Activated naive CD4-positive, alpha-beta T cell treated with anti-CD3 and anti-CD28 coated beads, Interleukin-2, amount 50 U/mL, for 16 hours (primary cell): Measurements from ENCODE around the gene NOTCH1.
"Not testable (repeated sequence)": the region's sequence is repeated elsewhere in the genome, so short reads cannot be mapped to it uniquely, and the experiment has no call there.

ENCODE experiments used
- DNase-seq: peaks from one replicate; pipeline ENCODE4 v3.0.0-alpha.2; 2020

The NOTCH1 gene

GRCh38 chr9:136564379-136564988 is 18.6 kb upstream of the NOTCH1 start:
- no peak for DNase-seq

- DNase-seq, result no peak
These were observed 17.9 kb upstream of the NOTCH1 start for GRCh38 chr9:136563646-136564325.

- no peak for DNase-seq
These were observed 17.1 kb upstream of the NOTCH1 start for GRCh38 chr9:136562746-136563495.

- no peak for DNase-seq
These were observed 15.9 kb upstream of the NOTCH1 start for GRCh38 chr9:136561779-136562178.

GRCh38 chr9:136560586-136560985 is 14.7 kb upstream of the NOTCH1 start:
- no peak for DNase-seq

GRCh38 chr9:136559371-136559770 is 13.5 kb upstream of the NOTCH1 start:
- DNase-seq, result not testable (repeated sequence)

GRCh38 chr9:136558846-136559245 is 13.0 kb upstream of the NOTCH1 start:
- DNase-seq, result not testable (repeated sequence)

GRCh38 chr9:136558373-136558772 is 12.5 kb upstream of the NOTCH1 start:
- no peak for DNase-seq

GRCh38 chr9:136557036-136557435 is 11.2 kb upstream of the NOTCH1 start:
- DNase-seq, result no peak

- DNase-seq, result no peak
These were observed 10.3 kb upstream of the NOTCH1 start for GRCh38 chr9:136556166-136556565.

- DNase-seq, result no peak
These were observed 9.0 kb upstream of the NOTCH1 start for GRCh38 chr9:136554870-136555269.

GRCh38 chr9:136553581-136553980 is 7.7 kb upstream of the NOTCH1 start:
- DNase-seq, result no peak

GRCh38 chr9:136552117-136552703 is 6.4 kb upstream of the NOTCH1 start:
- DNase-seq, result no peak

- no peak for DNase-seq
These were observed 5.7 kb upstream of the NOTCH1 start for GRCh38 chr9:136551401-136552116.

GRCh38 chr9:136550439-136551289 is 4.8 kb upstream of the NOTCH1 start:
- no peak for DNase-seq

- DNase-seq, result no peak
These were observed 3.4 kb upstream of the NOTCH1 start for GRCh38 chr9:136549010-136549980.

GRCh38 chr9:136547508-136548215 is 1.8 kb upstream of the NOTCH1 start:
- DNase-seq, result no peak

GRCh38 chr9:136546697-136547501 is 1.1 kb upstream of the NOTCH1 start:
- peak; percentile 63 for DNase-seq

GRCh38 chr9:136545692-136545964 is 220 bp downstream of the NOTCH1 start:
- DNase-seq, result no peak
